HG03039 (cell line): Measurements from ENCODE around the gene RTKN.
A peak's percentile ranks its signal among the peaks of the same experiment; 100 is the strongest.
"Not testable (repeated sequence)": the region's sequence is repeated elsewhere in the genome, so short reads cannot be mapped to it uniquely, and the experiment has no call there.

Experiments used
- ATAC-seq: cut with Tn5 transposase; IDR thresholded peaks from one replicate; pipeline ENCODE4 v1.9.1; 2021; ENCODE audit warnings: mild to moderate bottlenecking, moderate library complexity; ENCODE audit not compliant: unreplicated experiment

The RTKN gene

DNA sequence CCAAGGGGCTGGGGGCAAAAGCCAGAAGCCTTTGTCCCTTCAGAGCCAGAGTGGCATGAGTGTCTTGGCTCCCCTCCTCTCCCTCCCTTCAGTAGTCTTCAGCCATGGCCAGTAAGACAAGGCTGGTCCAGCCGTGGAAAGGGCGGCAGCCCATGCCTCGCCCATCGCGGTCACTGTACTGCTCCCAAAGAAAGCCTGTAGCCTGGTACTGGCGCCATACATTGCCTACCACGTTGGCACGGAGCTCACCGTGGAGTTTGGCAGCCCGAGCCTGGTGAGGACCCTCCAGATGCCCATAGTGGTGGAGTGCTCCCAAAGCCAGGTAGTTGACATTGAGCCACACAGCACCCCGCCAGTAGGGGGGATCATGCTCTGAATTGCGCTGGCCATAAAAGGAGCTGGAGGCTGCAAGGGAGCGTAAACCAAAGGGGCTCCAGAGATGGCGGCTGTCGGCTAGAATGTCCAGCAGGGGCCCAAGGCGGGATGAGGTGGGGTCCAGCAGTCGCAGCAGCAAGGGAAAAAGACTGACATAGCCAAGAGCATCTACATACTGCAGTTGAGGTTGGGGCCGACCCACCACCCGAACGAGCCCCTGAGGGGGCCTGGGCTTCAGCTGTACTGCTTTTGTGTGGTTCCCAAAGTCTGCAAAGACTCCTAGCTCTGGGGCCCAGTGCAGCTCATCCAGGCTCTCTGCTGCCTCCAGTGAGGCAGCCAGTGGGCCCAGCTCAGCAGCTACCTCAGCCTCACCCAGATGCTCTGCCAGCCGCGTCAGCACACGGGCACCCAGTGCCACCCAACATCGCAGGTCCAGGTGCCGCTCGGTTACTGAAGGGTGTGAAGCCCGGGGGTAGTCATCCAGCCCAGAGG, 19.7 kb upstream of the RTKN start:
- no peak for ATAC-seq

GRCh38 chr2:74460187-74460586, 18.4 kb upstream of the RTKN start:
- ATAC-seq = not testable (repeated sequence)

DNA sequence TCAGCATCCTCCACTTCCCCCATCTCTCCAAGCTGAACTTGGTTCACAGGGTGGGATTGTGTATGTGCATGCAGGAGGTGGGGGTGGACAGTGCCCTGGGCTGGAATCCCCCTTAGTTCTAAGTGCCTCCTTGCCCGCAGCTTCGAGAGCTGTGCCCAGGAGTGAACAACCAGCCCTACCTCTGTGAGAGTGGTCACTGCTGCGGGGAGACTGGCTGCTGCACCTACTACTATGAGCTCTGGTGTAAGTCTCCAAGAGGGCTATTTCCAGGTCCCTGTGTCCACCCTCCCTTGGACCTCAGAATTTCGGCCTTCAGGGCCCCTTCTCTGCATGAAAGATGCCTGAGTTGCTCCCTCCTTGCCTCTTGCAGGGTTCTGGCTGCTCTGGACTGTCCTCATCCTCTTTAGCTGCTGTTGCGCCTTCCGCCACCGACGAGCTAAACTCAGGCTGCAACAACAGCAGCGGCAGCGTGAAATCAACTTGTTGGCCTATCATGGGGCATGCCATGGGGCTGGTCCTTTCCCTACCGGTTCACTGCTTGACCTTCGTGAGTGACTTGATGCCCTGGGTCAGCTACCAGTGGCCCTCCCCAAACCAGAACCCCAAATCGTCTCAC, 17.9 kb upstream of the RTKN start:
- not testable (repeated sequence) for ATAC-seq

GRCh38 chr2:74458938-74459363, 17.2 kb upstream of the RTKN start:
- ATAC-seq = no peak

GRCh38 chr2:74458132-74458937, 16.6 kb upstream of the RTKN start, which contains the start of gene WBP1:
WBP1 (plus strand) TSS chr2:74458438; CDS start chr2:74458603, 165 bp downstream.
- ATAC-seq = peak; percentile 77

DNA sequence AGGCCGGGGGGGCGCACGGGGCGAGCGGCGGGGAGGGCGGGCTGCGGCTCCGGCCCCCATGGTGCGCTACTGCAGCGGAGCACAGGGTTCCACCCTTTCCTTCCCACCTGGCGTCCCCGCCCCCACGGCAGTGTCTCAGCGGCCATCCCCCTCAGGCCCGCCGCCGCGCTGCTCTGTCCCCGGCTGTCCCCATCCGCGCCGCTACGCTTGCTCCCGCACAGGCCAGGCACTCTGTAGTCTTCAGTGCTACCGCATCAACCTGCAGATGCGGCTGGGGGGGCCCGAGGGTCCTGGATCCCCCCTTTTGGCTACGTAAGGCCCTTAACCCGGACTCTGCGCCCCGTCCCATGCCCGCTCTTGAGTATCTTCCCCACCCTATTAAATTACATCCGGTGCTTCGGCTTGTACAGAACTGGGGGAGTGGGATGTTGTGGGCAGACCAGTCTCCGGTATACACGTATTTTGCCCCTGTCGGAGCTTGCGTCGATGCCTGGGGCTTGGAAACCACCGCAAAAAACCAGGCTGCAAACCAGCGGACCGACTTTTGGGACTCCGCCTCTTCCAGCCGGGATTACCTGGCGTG, 15.9 kb upstream of the RTKN start:
- peak; percentile 28 for ATAC-seq

GRCh38 chr2:74457129-74457548, 15.4 kb upstream of the RTKN start:
- no peak for ATAC-seq

DNA sequence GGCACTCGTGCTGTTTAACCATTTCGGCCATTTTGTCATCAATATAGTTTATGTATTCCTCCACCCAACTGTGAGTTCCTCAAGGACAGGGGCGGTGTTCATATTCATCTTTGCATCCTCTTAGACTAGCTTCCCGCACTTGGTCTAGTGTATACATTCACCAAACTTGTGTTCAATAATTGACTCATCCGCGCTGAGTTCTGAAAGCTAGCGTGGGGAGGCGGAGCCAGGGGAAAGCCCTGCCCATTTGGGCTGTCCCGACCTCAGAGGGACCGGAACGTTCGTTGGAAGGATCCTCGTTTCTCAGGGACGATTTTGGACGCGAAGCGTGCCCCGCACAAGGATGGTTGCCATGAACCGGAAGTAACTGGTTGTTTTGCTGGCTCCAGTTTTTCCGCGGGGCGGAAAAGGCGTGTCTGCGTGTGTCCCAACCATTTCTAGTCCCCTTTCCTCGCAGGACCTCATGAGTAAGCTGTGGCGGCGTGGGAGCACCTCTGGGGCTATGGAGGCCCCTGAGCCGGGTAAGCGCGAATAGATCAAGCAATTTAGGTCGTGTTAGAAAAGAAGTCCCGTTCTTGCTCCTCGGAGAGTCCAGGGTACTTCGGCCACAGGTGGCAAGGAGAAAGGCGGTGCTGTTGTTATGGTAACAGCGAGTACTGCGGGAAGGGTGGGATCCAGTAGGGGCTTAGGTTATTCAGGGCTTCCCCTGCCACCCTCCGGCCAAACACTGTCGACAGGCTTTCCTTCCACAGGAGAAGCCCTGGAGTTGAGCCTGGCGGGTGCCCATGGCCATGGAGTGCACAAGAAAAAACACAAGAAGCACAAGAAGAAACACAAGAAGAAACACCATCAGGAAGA, 13.1 kb upstream of the RTKN start, which contains the start of gene INO80B:
INO80B (plus strand) TSS at position 434 of the 858 bp plus-strand sequence; CDS start at position 464, 30 bp downstream.
- peak; percentile 32 for ATAC-seq

DNA sequence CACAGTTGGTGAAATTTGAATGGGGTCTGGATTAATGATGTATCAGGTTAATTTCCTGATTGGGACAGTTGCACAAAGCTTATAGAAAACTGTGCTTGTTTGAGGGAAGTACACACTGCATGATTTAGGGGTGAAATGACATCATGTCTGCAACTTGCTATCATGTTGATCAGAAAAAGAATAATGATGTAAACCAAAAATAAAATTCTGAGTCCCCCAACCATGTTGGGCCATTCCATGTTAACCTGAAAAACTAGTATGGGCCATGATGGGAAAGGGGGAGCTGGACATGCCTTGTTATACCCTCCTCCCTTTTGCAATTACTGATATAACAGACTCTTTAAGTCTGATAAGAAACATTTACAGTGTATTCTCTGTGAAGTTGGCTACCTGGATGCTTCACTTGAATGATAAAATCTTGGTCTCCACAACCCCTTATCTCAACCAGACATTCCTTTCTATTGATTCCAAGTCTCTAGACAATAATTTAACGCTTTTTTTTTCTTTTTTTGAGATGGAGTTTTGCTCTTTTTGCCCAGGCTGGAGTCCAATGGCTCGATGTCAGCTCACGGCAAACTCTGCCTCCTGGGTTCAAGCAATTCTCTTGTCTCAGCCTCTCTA, 8.9 kb upstream of the RTKN start:
- ATAC-seq = no peak

DNA sequence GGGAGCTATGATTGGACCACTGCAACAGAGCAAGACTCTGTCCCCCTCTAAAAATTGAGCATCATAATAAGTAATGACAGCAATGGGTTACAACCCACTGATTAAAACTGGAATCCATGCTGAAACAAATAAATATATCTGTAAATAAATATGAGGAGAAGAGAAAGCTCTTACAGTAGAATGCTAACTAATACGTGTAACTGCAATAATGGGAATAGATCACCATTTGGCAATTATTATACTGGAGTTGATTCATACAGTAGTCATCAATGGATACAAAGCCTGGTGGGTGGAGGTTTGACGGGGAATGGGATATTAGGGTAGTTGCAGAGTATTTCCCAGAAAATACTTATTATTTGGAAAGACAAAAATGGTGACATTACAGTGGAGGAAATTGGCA, 7.0 kb upstream of the RTKN start:
- no peak for ATAC-seq

DNA sequence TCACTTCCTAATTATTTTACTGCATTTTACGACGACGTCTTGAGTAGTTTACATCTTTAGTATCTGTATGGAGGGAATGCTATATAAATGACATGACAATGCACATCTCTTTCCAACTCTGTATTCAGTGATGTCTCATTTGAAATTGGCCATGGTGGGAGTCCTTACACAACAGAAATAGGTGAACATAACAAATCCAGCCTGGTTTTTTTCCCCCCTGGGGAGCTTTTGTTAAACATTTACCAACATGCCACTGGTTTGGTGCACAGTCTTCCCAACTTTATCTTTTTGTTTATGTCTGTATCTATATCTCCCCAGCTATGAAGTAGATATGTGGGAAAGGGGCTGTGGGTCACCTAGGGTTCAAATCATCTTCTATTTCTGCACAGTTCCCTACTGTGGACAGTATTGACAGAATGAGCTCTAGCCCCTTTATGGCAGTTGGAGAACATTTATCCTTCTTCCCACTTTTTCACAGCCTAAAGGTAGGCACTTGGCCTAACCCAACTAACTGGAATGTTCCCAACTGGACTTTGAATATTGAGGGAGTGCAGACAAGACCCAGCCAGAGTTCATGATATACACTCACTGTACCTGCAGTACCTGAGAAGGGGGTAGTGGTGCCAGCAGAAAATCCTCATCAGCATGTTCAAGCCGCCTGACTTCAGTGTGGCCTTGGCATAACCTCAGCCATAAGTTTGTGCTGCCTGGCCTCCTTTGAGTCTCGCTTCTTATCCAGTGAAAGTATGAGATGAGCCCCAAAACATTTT, 5.7 kb upstream of the RTKN start:
- ATAC-seq = no peak

- ATAC-seq = no peak
These were observed 3.0 kb upstream of the RTKN start for GRCh38 chr2:74444498-74445318.

DNA sequence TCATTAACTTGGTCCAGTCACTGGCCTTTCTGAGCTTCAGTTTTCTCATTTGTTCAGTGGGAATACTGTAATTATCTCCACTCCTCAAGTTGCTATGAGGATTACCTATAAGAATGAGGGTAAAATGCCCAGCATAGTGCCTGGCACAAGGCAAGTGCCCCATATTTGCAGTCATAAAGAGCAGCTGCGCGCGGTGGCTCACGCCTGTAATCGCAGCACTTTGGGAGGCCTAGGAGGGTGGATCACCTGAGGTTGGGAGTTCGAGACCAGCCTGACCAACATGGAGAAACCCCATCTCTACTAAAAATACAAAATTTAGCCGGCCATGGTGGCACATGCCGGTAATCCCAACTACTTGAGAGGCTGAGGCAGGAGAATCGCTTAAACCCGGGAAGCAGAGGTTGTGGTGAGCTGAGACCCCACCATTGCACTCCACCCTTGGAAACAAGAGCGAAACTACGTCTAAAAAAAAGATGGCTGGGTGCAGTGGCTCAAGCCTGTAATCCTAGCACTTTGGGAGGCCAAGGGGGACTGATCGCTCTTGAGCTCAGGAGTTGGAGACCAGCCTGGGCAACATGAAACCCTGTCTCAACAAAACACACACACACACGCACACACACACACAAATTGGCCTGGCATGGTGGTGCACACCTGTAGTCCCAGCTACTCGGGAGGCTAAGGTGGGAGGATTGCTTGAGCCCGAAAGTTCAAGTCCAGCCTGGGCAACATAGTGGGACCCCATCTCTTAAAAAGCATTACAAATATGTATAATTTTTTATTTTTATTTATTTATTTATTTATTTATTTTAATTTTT, 953 bp upstream of the RTKN start:
- not testable (repeated sequence) for ATAC-seq

- no peak for ATAC-seq
These were observed 507 bp downstream of the RTKN start for GRCh38 chr2:74441170-74441689.

GRCh38 chr2:74440378-74441169, 1.2 kb downstream of the RTKN start:
- peak; percentile 74 for ATAC-seq

DNA sequence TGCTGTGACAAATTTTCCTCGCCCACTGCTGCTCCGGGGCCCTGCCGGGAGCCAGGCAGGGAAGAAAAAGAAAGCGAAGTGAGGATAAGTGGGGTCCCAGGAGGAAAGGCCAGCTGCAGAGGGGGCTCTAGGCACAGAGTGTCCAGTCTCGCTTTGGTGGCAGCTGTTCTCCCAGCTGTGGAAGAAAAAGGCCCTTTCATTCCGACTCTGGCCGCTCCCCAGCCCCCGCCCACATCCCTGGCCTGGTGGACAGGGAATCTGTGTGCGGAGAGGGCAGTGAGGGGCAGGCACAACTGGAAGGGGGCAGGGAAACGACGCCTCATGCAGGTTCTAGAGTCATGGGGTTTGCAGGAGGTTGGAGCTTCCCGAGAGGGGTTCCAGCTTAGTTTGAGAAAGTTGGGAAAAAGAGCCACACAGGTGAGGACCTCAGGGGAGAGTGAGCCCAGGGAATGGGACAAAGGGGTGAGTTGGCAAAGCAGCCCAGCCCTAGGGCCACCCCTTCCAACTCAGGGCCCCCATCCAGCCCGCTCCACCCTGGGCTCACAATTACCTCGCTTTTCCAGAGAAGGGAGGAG, 1.8 kb downstream of the RTKN start:
- ATAC-seq = no peak
